Neuronal stem cell (in vitro differentiated cells): ENCODE data around the gene PADI4.

ENCODE experiments used
- DNase-seq: peaks from one replicate; pipeline ENCODE4 v3.0.0-alpha.2; 2013; ENCODE audit warnings: low spot score
- H2AFZ ChIP-seq: one replicate; pipeline ENCODE4 v1.6.1; 2013; ENCODE audit warnings: mild to moderate bottlenecking, low read length, inconsistent platforms
- H2AK5ac ChIP-seq: 2 replicates; pipeline ENCODE4 v1.6.1; 2013; ENCODE audit warnings: low read depth, mild to moderate bottlenecking, inconsistent platforms, low read length, moderate library complexity, mixed read lengths
- H2BK120ac ChIP-seq: 2 replicates; pipeline ENCODE4 v1.6.1; 2013; ENCODE audit warnings: low read depth, mild to moderate bottlenecking, inconsistent platforms, low read length, moderate library complexity, mixed read lengths
- H2BK12ac ChIP-seq: one replicate; pipeline ENCODE4 v1.6.1; 2013; ENCODE audit warnings: low read length, inconsistent platforms
- H2BK15ac ChIP-seq: 2 replicates; pipeline ENCODE4 v1.6.1; 2013; ENCODE audit warnings: mild to moderate bottlenecking, low read length, inconsistent platforms, mixed read lengths
- H2BK5ac ChIP-seq: one replicate; pipeline ENCODE4 v1.6.1; 2013; ENCODE audit warnings: inconsistent platforms, mild to moderate bottlenecking, low read length, moderate library complexity
- H3K14ac ChIP-seq: one replicate; pipeline ENCODE4 v1.6.1; 2013; ENCODE audit warnings: low read length, inconsistent platforms
- H3K18ac ChIP-seq: 2 replicates; pipeline ENCODE4 v1.6.1; 2013; ENCODE audit warnings: low read length, inconsistent platforms
- H3K23ac ChIP-seq: 2 replicates; pipeline ENCODE4 v1.6.1; 2013; ENCODE audit warnings: low read depth, mild to moderate bottlenecking, mixed read lengths, low read length, inconsistent platforms; ENCODE audit not compliant: poor library complexity
- H3K27ac ChIP-seq: replicated peaks from 3 replicates; pipeline ENCODE4 v1.5.1; 2013; ENCODE audit warnings: low read length, inconsistent platforms
- H3K27me3 ChIP-seq, 3 experiments: 2 replicates each; pipeline ENCODE4 v1.6.1; 2013; ENCODE audit warnings: low read length in 3 of 3, mild to moderate bottlenecking in 2 of 3, inconsistent platforms in 1 of 3, low read depth in 1 of 3, mixed read lengths in 1 of 3, moderate library complexity in 1 of 3; ENCODE audit not compliant: control insufficient read depth in 3 of 3, insufficient read depth in 3 of 3
- H3K36me3 ChIP-seq, 2 donors: replicated peaks in 1 of 2; 2 replicates each; pipeline ENCODE4 v1.6.1; 2013; ENCODE audit warnings: low read length in 2 of 2; ENCODE audit not compliant: control insufficient read depth in 2 of 2, insufficient read depth in 2 of 2
- H3K4ac ChIP-seq: 2 replicates; pipeline ENCODE4 v1.6.1; 2013; ENCODE audit warnings: inconsistent platforms, mild to moderate bottlenecking, low read length, moderate library complexity
- H3K4me1 ChIP-seq, 2 donors: 1 replicate in 1 of 2; 2 replicates in 1 of 2; pipeline ENCODE4 v1.6.1; 2013; ENCODE audit warnings: low read length in 2 of 2, low read depth in 1 of 2; ENCODE audit not compliant: control insufficient read depth in 2 of 2, insufficient read depth in 1 of 2
- H3K4me2 ChIP-seq: one replicate; pipeline ENCODE4 v1.6.1; 2013; ENCODE audit warnings: mild to moderate bottlenecking, low read length, inconsistent platforms; ENCODE audit not compliant: insufficient read depth, poor library complexity, severe bottlenecking
- H3K4me3 ChIP-seq, 2 donors: 2 replicates each; pipeline ENCODE4 v1.5.1; 2013; ENCODE audit warnings: low read length in 2 of 2, mild to moderate bottlenecking in 2 of 2, inconsistent platforms in 1 of 2, moderate library complexity in 1 of 2
- H3K79me1 ChIP-seq: one replicate; pipeline ENCODE4 v1.6.1; 2013; ENCODE audit warnings: low read depth, mild to moderate bottlenecking, inconsistent platforms, low read length, moderate library complexity
- H3K9ac ChIP-seq: one replicate; pipeline ENCODE4 v1.6.1; 2013; ENCODE audit warnings: mild to moderate bottlenecking, low read depth, low read length, inconsistent platforms; ENCODE audit not compliant: poor library complexity
- H3K9me3 ChIP-seq, 2 donors: replicated peaks in 1 of 2; 2 replicates each; pipeline versions ENCODE3 to v1.6.1; 2013; ENCODE audit warnings: low read length in 2 of 2, mild to moderate bottlenecking in 2 of 2, inconsistent platforms in 1 of 2, low read depth in 1 of 2, mixed read lengths in 1 of 2, moderate library complexity in 1 of 2; ENCODE audit not compliant: control insufficient read depth in 2 of 2, insufficient read depth in 1 of 2
- H4K8ac ChIP-seq: one replicate; pipeline ENCODE4 v1.6.1; 2013; ENCODE audit warnings: low read depth, mild to moderate bottlenecking, inconsistent platforms, low read length, moderate library complexity
- H4K91ac ChIP-seq: one replicate; pipeline ENCODE4 v1.6.1; 2013; ENCODE audit warnings: low read length, low read depth, mild to moderate bottlenecking, inconsistent platforms; ENCODE audit not compliant: poor library complexity
- WGBS, 2 donors: extraction: QIAGEN DNeasy Blood & Tissue Kit; methylation state at CpG; one replicate each; pipeline ENCODE4 v1.1.7; 2013; ENCODE audit warnings: missing lambda C conversion rate in 2 of 2, mixed read lengths in 1 of 2; ENCODE audit not compliant: insufficient read length in 2 of 2, insufficient replicate concordance in 1 of 2; ENCODE audit errors: extremely low coverage in 2 of 2; 5-methylcytosine and 5-hydroxymethylcytosine counted together

PADI4 gene

DNA sequence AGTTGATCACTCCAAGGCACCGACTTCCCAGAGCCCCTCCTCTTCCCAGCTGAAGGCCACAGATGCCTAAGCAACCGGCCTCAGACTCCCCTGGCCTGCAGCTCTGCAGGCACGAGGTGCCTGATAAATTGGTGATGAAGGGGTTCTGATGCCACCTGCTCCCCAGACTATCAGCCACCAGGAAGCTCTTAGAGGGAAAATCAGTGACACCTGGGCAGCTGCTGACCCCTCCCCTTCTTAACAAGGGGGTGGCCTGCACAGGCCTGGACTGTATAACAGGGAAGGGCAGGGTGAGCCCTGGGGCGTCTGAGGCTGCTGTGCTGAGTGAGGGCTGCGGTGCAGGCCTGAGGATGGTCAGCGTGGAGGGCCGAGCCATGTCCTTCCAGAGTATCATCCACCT lies 63.9 kb downstream of the PADI4 start, which contains the start of gene PADI6:
TSS of gene PADI6 (plus strand) at position 301 of the 400 bp plus-strand sequence. CDS start at position 351, 50 bp downstream.
- Histone ChIP-seq H4K8ac (peak within 1 kb of the TSS; percentile 90), H2BK15ac (no peak within 1 kb of the TSS), H3K4me1 (no peaks in the 10 kb centered on the region), H4K91ac (no peak within 1 kb of the TSS), H3K4me2 (no peak within 1 kb of the TSS), H2BK12ac (peak within 1 kb of the TSS; percentile 6), H3K27me3 (peaks cover 0 to 51% (median 0%) of the 10 kb centered on the region in 3 experiments), H2BK5ac (peak within 1 kb of the TSS; percentile 31), H3K36me3 (no peaks in the 10 kb centered on the region), H3K18ac (peak within 1 kb of the TSS; percentile 75), H3K23ac (peak within 1 kb of the TSS; percentile 34), H3K4me3 (no peak within 1 kb of the TSS), H3K9ac (no peak within 1 kb of the TSS), H3K14ac (peak within 1 kb of the TSS; percentile 63), H3K79me1 (no peaks in the 10 kb centered on the region), H3K9me3 (no peaks in the 10 kb centered on the region), H3K27ac (no peak within 1 kb of the TSS), H2AFZ (no peak within 1 kb of the TSS), H3K4ac (peak within 1 kb of the TSS; percentile 56), H2BK120ac (no peak within 1 kb of the TSS), H2AK5ac (peak within 1 kb of the TSS; percentile 62)
- DNase-seq: no peak
- WGBS, 2 donors: no CpG with 5 or more reads among the region's 7 CpGs

DNA sequence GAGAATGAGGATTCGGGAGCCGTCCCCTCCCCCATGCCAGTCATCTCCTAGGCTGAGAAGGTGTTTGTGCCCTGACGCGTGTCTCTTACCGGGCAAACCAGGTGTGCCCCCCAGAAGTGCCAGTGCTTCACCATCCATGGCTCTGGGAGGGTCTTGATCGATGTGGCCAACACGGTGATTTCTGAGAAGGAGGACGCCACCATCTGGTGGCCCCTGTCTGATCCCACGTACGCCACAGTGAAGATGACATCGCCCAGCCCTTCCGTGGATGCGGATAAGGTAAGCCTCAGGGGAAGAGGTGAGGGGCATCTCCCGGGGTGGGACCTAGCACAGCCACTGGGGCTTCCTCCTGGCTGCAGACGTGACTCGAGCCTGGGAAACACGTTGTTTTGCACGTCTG lies 65.0 kb downstream of the PADI4 start:
- no peak overlapping the region for H3K4ac ChIP-seq
- H3K9me3 ChIP-seq: no peaks in the 10 kb centered on the region
- no peak overlapping the region for H2AK5ac ChIP-seq
- H3K27me3 ChIP-seq: peaks cover 0 to 51% (median 0%) of the 10 kb centered on the region in 3 experiments
- H3K18ac ChIP-seq: peak overlapping the region; percentile 66
- no peaks in the 10 kb centered on the region for H3K36me3 ChIP-seq
- H4K8ac ChIP-seq: no peak overlapping the region
- no peak overlapping the region for H3K4me2 ChIP-seq
- H4K91ac ChIP-seq: no peak overlapping the region
- no peaks in the 10 kb centered on the region for H3K4me1 ChIP-seq
- H3K27ac ChIP-seq: no peak overlapping the region
- H3K9ac ChIP-seq: no peak overlapping the region
- no peak for DNase-seq
- H3K14ac ChIP-seq: peak overlapping the region; percentile 63
- H2BK5ac ChIP-seq: no peak overlapping the region
- whole genome bisulfite sequencing, 2 donors: no CpG with 5 or more reads among the region's 18 CpGs
- H2BK12ac ChIP-seq: no peak overlapping the region
- no peaks in the 10 kb centered on the region for H3K79me1 ChIP-seq
- no peak overlapping the region for H3K4me3 ChIP-seq
- H2AFZ ChIP-seq: no peak overlapping the region
- no peak overlapping the region for H2BK120ac ChIP-seq
- H2BK15ac ChIP-seq: no peak overlapping the region
- peak overlapping the region; percentile 34 for H3K23ac ChIP-seq

DNA sequence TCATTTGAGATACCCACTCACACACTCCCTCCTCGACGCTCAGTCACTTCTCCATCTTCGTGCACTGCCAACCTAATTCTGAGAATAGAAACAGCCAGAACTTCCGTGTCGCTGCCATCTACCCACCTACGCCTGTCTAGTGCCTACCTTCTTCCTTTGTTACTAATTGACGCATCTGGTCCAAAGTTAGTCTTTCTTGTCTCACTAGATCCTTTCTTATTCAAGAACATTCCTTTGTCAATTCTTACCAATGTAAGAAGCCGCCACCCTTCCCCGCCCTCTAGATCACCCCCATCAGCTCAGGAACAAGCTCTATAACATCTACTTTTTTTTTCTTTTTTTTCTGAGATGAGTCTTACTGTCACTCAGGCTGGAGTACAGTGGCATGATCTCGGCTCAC lies 67.7 kb downstream of the PADI4 start:
- H3K14ac ChIP-seq: no peak overlapping the region
- H3K18ac ChIP-seq: no peak overlapping the region
- no peak overlapping the region for H3K23ac ChIP-seq
- no peaks in the 10 kb centered on the region for H3K36me3 ChIP-seq
- no peak overlapping the region for H3K27ac ChIP-seq
- no peak for DNase-seq
- no peak overlapping the region for H3K4me3 ChIP-seq
- no peak overlapping the region for H3K4ac ChIP-seq
- H2BK12ac ChIP-seq: no peak overlapping the region
- no peak overlapping the region for H4K8ac ChIP-seq
- no peak overlapping the region for H2AFZ ChIP-seq
- peaks cover 0 to 45% (median 0%) of the 10 kb centered on the region in 3 experiments for H3K27me3 ChIP-seq
- no peaks in the 10 kb centered on the region for H3K9me3 ChIP-seq
- no peak overlapping the region for H2BK5ac ChIP-seq
- H2BK120ac ChIP-seq: no peak overlapping the region
- H3K4me2 ChIP-seq: no peak overlapping the region
- H2BK15ac ChIP-seq: no peak overlapping the region
- no peaks in the 10 kb centered on the region for H3K79me1 ChIP-seq
- H2AK5ac ChIP-seq: no peak overlapping the region
- H4K91ac ChIP-seq: no peak overlapping the region
- no peak overlapping the region for H3K9ac ChIP-seq
- no CpG with 5 or more reads among the region's 10 CpGs for WGBS, 2 donors
- H3K4me1 ChIP-seq: no peaks in the 10 kb centered on the region

DNA sequence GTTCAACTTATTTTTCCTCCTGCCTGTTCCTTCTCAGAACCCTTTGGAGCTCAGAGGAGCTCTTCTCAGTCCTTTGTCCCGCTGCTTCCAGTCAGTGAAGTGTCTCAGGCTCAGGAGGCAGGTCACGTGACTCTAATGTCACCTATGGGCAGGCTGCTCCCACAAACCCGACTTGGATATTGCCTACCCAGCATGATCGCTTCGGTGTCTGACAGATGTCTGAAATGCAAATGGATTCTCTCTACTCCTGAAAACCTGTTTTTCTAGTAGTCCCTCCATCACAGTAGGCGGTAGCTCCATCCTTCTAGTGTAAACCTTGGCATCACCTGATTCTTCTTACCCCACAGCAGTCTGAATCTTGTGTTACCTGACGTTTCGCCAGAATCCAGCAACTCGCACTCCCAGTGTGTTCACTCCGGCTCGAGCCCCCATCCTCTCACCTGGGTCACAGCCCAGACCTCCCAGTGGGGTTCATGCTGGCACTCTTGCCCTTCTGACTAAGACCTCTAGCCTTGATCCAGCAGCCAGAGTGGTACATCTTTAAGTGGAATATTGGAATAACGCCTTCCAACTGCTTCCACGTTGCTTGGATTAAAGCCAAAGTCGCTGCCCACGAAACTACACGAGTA lies 69.4 kb downstream of the PADI4 start:
- no peak overlapping the region for H3K18ac ChIP-seq
- H4K91ac ChIP-seq: no peak overlapping the region
- no peak overlapping the region for H3K4me2 ChIP-seq
- H3K14ac ChIP-seq: no peak overlapping the region
- no CpG with 5 or more reads among the region's 16 CpGs for WGBS, 2 donors
- no peak overlapping the region for H2BK5ac ChIP-seq
- H3K79me1 ChIP-seq: no peaks in the 10 kb centered on the region
- no peak overlapping the region for H2AK5ac ChIP-seq
- no peak overlapping the region for H3K23ac ChIP-seq
- H3K4ac ChIP-seq: no peak overlapping the region
- no peak overlapping the region for H2BK120ac ChIP-seq
- H2BK12ac ChIP-seq: no peak overlapping the region
- H3K9me3 ChIP-seq: no peaks in the 10 kb centered on the region
- H2AFZ ChIP-seq: no peak overlapping the region
- H3K36me3 ChIP-seq: no peaks in the 10 kb centered on the region
- H4K8ac ChIP-seq: no peak overlapping the region
- no peak overlapping the region for H3K27ac ChIP-seq
- H3K9ac ChIP-seq: no peak overlapping the region
- no peak overlapping the region for H2BK15ac ChIP-seq
- H3K4me1 ChIP-seq: no peaks in the 10 kb centered on the region
- peak overlapping the region in 1 of 2 donors; percentile 9 for H3K4me3 ChIP-seq
- H3K27me3 ChIP-seq: peaks cover 0 to 51% (median 0%) of the 10 kb centered on the region in 3 experiments
- no peak for DNase-seq
